ENCODE data around the gene ALOXE3. TPM values are rescaled to one million over a fixed set of nuclear protein-coding genes. Genes with fewer than 3 reads are reported as not detected.

ALOXE3 gene
- not detected in 2 replicates for total RNA-seq

GRCh38 chr17:8117980-8118768, at the start of gene ALOXE3:
Gene ALOXE3, minus strand, starts transcription at chr17:8118514. Its CDS starts 524 bp downstream, at chr17:8117990.

DNA sequence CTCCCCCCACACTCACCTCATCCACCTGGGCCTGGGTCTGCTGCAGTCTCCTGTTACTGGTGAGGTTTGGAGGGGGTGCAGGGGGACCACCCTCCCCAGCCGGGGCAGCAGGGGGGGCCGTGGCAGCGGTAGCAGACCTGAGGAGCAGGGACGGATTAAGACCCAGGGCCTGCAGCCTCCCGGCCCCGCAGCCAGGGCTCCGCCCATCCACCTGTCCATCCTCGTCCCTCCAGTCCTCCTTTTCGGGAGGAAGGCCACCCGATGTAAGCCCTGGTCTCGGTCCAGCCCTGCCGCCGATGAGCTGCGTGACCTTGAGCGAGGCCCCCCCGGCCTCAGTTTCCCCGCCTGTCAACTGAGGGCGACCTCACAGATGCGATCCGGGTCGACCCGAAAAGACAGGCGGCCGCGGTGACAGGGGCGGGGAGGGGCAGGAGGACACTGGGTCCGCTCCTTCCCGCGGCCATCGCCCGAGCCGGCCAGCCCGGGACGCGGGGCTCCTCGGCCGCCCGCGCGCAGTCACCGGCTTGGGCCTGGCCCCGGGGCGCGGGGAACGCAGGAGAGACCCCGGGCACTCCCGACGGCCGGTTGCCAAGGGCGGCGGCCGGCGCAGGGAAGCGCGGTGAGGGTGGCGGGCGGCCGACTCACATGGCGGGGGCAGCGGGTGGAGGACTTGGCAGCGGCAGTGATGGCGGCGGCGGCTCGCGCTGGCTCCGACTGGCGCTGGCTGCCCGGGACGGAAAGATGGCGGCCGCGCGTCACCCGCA, 44.1 kb upstream of the ALOXE3 start, which contains the start of gene VAMP2:
Gene VAMP2 (minus strand): TSS at position 716 of the 764 bp plus-strand sequence. CDS start 69 bp downstream, at position 647.

GRCh38 chr17:8152112-8152775, 33.9 kb upstream of the ALOXE3 start, which contains the start of gene PER1:
Gene PER1, minus strand, starts transcription at chr17:8152404. Its CDS starts 1,698 bp downstream, at chr17:8150706.

GRCh38 chr17:8123695-8124349, 5.5 kb upstream of the ALOXE3 start, which contains the start of gene HES7:
Gene HES7, minus strand, starts transcription at chr17:8124106. Its CDS starts 22 bp downstream, at chr17:8124084.

GRCh38 chr17:8087075-8087951, 31.0 kb downstream of the ALOXE3 start, which contains the start of gene ALOX12B:
Gene ALOX12B, minus strand, starts transcription at chr17:8087716. Its CDS starts 274 bp downstream, at chr17:8087442.

Other genes starting within 250 kb of the ALOXE3 start
- gene CHD3, start 229.7 kb downstream of the ALOXE3 start, total RNA-seq = 77.5 and 82.6 TPM in 2 replicates
- 1.6 and 9.0 TPM in 2 replicates for gene RNF227, start 202.2 kb downstream of the ALOXE3 start, total RNA-seq
- gene KCNAB3, start 188.7 kb downstream of the ALOXE3 start, total RNA-seq = 0.23 TPM in 1 of 2 replicates, not detected in the other
- gene TRAPPC1, start 186.6 kb downstream of the ALOXE3 start, total RNA-seq = 54.7 and 64.3 TPM in 2 replicates
- gene CNTROB, start 186.3 kb downstream of the ALOXE3 start, total RNA-seq = 14.1 and 15.2 TPM in 2 replicates
- 0.12 TPM in 1 of 2 replicates, not detected in the other for gene GUCY2D, start 115.9 kb downstream of the ALOXE3 start, total RNA-seq
- 0.85 TPM in 1 of 2 replicates, not detected in the other for gene ALOX15B, start 79.5 kb downstream of the ALOXE3 start, total RNA-seq
- gene ALOX12B, start 30.8 kb downstream of the ALOXE3 start, total RNA-seq = not detected in 2 replicates
- 0.26 and 0.35 TPM in 2 replicates for gene HES7, start 5.6 kb upstream of the ALOXE3 start, total RNA-seq
- gene PER1, start 33.9 kb upstream of the ALOXE3 start, total RNA-seq = 45.6 and 51.1 TPM in 2 replicates
- 6.0 and 10.8 TPM in 2 replicates for gene VAMP2, start 44.4 kb upstream of the ALOXE3 start, total RNA-seq
- 9.6 and 16.7 TPM in 2 replicates for gene TMEM107, start 57.9 kb upstream of the ALOXE3 start, total RNA-seq
- gene BORCS6, start 71.7 kb upstream of the ALOXE3 start, total RNA-seq = 7.0 and 9.7 TPM in 2 replicates
- 0.47 and 0.94 TPM in 2 replicates for gene AURKB, start 92.1 kb upstream of the ALOXE3 start, total RNA-seq
- 1.5 and 2.5 TPM in 2 replicates for gene CTC1, start 129.5 kb upstream of the ALOXE3 start, total RNA-seq
- gene PFAS, start 130.8 kb upstream of the ALOXE3 start, total RNA-seq = 13.9 and 28.4 TPM in 2 replicates
- 18.6 and 21.1 TPM in 2 replicates for gene RANGRF, start 170.2 kb upstream of the ALOXE3 start, total RNA-seq
- gene SLC25A35, start 176.9 kb upstream of the ALOXE3 start, total RNA-seq = 0.12 and 1.3 TPM in 2 replicates
- gene ARHGEF15, start 191.7 kb upstream of the ALOXE3 start, total RNA-seq = 0.23 and 11.7 TPM in 2 replicates
- gene ODF4, start 221.3 kb upstream of the ALOXE3 start, total RNA-seq = not detected in 2 replicates

Measured in pericardium fibroblast (primary cell).